ENCODE results near the gene DOCK2. TPM values are rescaled to one million over a fixed set of nuclear protein-coding genes. Genes with fewer than 3 reads are reported as not detected.

The DOCK2 gene
- total and polyA plus RNA-seq, 2 of the 8 experiments (the other 6 are each of a cell fraction or from before 2014, with no cell fraction given) = 3.9 to 5.7 TPM

- H3K14ac ChIP-seq (ENCODE audit: insufficient read length) = no peak overlapping the region
- no peaks in the 10 kb centered on the region for H3K4me1 ChIP-seq (replicated peaks in 1 of 4; ENCODE audit: control insufficient read depth in 3 of 4, insufficient read depth in 4 of 4, low read length in 3 of 4)
- H3K56ac ChIP-seq (replicated peaks; ENCODE audit: insufficient read length, low read depth, low read length) = no peak overlapping the region
- no peak overlapping the region for H2BK5ac ChIP-seq (ENCODE audit: low read depth, low read length)
- H3K27ac ChIP-seq (ENCODE audit: low read depth, low read length) = no peak overlapping the region
- no peak overlapping the region for H2BK15ac ChIP-seq (ENCODE audit: low read length)
- CTCF ChIA-PET (ENCODE audit: partially characterized antibody) = interaction anchor here (1.5 kb wide), 1 partner anchor 17 kb away, joined by 3 read pairs; no protein-coding TSS in a partner anchor
- no peak overlapping the region for H4K5ac ChIP-seq (ENCODE audit: insufficient read length, low read depth, low read length)
- no peak overlapping the region for H3K4me2 ChIP-seq (ENCODE audit: insufficient read depth in 1 of 2, low read depth in 2 of 2, low read length in 2 of 2)
- POLR2A ChIA-PET (ENCODE audit: partially characterized antibody) = no interaction called here
- H3K27me3 ChIP-seq (replicated peaks in 1 of 4; ENCODE audit: control insufficient read depth in 3 of 4, extremely low read depth in 1 of 4, insufficient read depth in 3 of 4, low read length in 3 of 4) = no peaks in the 10 kb centered on the region
- H3K36me3 ChIP-seq (ENCODE audit: control insufficient read depth in 2 of 4, insufficient read depth in 4 of 4, low read length in 3 of 4) = no peaks in the 10 kb centered on the region
- no peak overlapping the region for H3K18ac ChIP-seq (ENCODE audit: extremely low read depth, low read length)
- H3K4me3 ChIP-seq (ENCODE audit: extremely low read depth in 1 of 4, insufficient read depth in 2 of 4, low read depth in 3 of 4, low read length in 4 of 4) = no peak overlapping the region
- no peak overlapping the region for H3K4ac ChIP-seq (replicated peaks; ENCODE audit: insufficient read length, low read depth, low read length)
- H2BK12ac ChIP-seq (ENCODE audit: low read depth, low read length) = no peak overlapping the region
- no peak overlapping the region for H2AFZ ChIP-seq (ENCODE audit: low read length)
- H2AK5ac ChIP-seq (ENCODE audit: low read depth, low read length) = no peak overlapping the region
- H3K79me2 ChIP-seq (ENCODE audit: control insufficient read depth in 1 of 2, insufficient read depth in 2 of 2, low read length in 2 of 2) = no peaks in the 10 kb centered on the region
- no peaks in the 10 kb centered on the region for H3K79me1 ChIP-seq (ENCODE audit: low read depth, low read length)
- 88% methylated on average over 5 of the region's 5 CpGs; no CpG with 5 or more reads in 1 of the 2 experiments for WGBS, 2 experiments (ENCODE audit: extremely low coverage in 1 of 2, insufficient coverage in 1 of 2, insufficient read length in 1 of 2, insufficient replicate concordance in 2 of 2, low coverage in 1 of 2, low lambda C conversion rate in 2 of 2, missing lambda C conversion rate in 1 of 2)
- H4K20me1 ChIP-seq (replicated peaks in 1 of 2; ENCODE audit: control insufficient read depth in 1 of 2, insufficient read depth in 2 of 2, low read length in 2 of 2) = no peaks in the 10 kb centered on the region
- H2BK20ac ChIP-seq (ENCODE audit: low read length) = no peak overlapping the region
- FAIRE-seq (no peak), DNase-seq (ENCODE audit: low read depth in 1 of 2, low spot score in 2 of 2) (no peak)
- no peak overlapping the region for H2BK120ac ChIP-seq (replicated peaks; ENCODE audit: low read depth, low read length)
- H3K23ac ChIP-seq (ENCODE audit: insufficient read length) = no peak overlapping the region
- no peaks in the 10 kb centered on the region; the same call in 1 of the 2 replicates for H3K23me2 ChIP-seq (ENCODE audit: low read depth, low read length)
- H4K8ac ChIP-seq (ENCODE audit: extremely low read depth, insufficient read depth, low read length) = no peak overlapping the region
- H3K9me3 ChIP-seq (ENCODE audit: insufficient read depth in 2 of 2, low read depth in 1 of 2, low read length in 1 of 2) = no peaks in the 10 kb centered on the region
- no peak overlapping the region for H3K9ac ChIP-seq (replicated peaks in 1 of 4; ENCODE audit: extremely low read depth in 1 of 4, low read depth in 3 of 4, low read length in 3 of 4)
- H4K91ac ChIP-seq (replicated peaks; ENCODE audit: insufficient read length, low read length) = no peak overlapping the region
- TF ChIP-seq POLR2AphosphoS5 (IDR thresholded peaks at IDR 0.05; ENCODE audit: low read depth, low read length) (no peak), TBP (IDR thresholded peaks at IDR 0.05; ENCODE audit: low read depth, low read length) (no peak), HDAC6 (IDR thresholded peaks at IDR 0.05; ENCODE audit: low read depth, low read length) (no peak), SIRT6 (IDR thresholded peaks at IDR 0.05; ENCODE audit: low read length) (no peak), MAFK (IDR thresholded peaks at IDR 0.05; ENCODE audit: low read depth, low read length) (no peak), USF2 (IDR thresholded peaks at IDR 0.05; ENCODE audit: low read length) (no peak), SP2 (IDR thresholded peaks at IDR 0.05; ENCODE audit: low read length) (no peak), ATF3 (IDR thresholded peaks at IDR 0.05; ENCODE audit: insufficient read depth, low read depth, low read length) (no peak), TAF7 (optimal IDR thresholded peaks at IDR 0.05; ENCODE audit: borderline replicate concordance, low read depth, low read length) (no peak), EZH2 (IDR thresholded peaks at IDR 0.05; ENCODE audit: low read depth, low read length, severe bottlenecking) (no peak), E2F6 (IDR thresholded peaks at IDR 0.05) (no peak), BCL11A (IDR thresholded peaks at IDR 0.05; ENCODE audit: low read depth in 2 of 2, low read length in 2 of 2) (no peak), BRCA1 (IDR thresholded peaks at IDR 0.05; ENCODE audit: low read depth, low read length) (no peak)
Measured at GRCh38 chr5:169788168-169788567, 151.1 kb downstream of the DOCK2 start.
